ENCODE data around the gene CFAP74. TPM values are rescaled to one million over a fixed set of nuclear protein-coding genes. Genes with fewer than 3 reads are reported as not detected.

Gene CFAP74
- total and polyA plus RNA-seq, 2 of the 4 experiments (the other 2 are of a cell fraction): not detected

GRCh38 chr1:1879942-1880341 is 123.6 kb downstream of the CFAP74 start:
- H4K91ac ChIP-seq (ENCODE audit: insufficient read depth, low read depth, low read length): no peak overlapping the region
- no peak overlapping the region for H3K9ac ChIP-seq (ENCODE audit: low read depth, low read length)
- H3K79me1 ChIP-seq (ENCODE audit: low read depth in 1 of 2, low read length in 2 of 2): peaks cover 0 to 42% of the 10 kb centered on the region in 2 experiments; a peak in 2 of 4 replicates
- no TSS peak for BruUV-seq (replicated peaks)
- H2BK15ac ChIP-seq (ENCODE audit: low read depth, low read length): no peak overlapping the region
- no peak overlapping the region for H3K4ac ChIP-seq (ENCODE audit: low read depth, low read length)
- no peak overlapping the region for H2AFZ ChIP-seq (replicated peaks; ENCODE audit: low read length, poor library complexity)
- POLR2A ChIA-PET (ENCODE audit: unreplicated experiment): no interaction called here
- no peak overlapping the region for H2AK9ac ChIP-seq (replicated peaks; ENCODE audit: low read depth, low read length, poor library complexity)
- no peak overlapping the region for H3K14ac ChIP-seq (replicated peaks; ENCODE audit: low read depth, low read length)
- no peak overlapping the region for H3K23ac ChIP-seq (ENCODE audit: low read depth, low read length)
- H3K4me2 ChIP-seq (ENCODE audit: low read depth, low read length): no peak overlapping the region
- peaks cover 13% of the 10 kb centered on the region for H3K4me1 ChIP-seq (ENCODE audit: control insufficient read depth, insufficient read depth, low read length)
- H3K4me3 ChIP-seq (ENCODE audit: insufficient read depth, low read depth, low read length): no peak overlapping the region
- in situ Hi-C loops (cut with MboI; ENCODE audit: low sequenced_read_pairs) (loop anchor here (10.0 kb wide), 1 partner anchor 85 kb away; no protein-coding TSS in a partner anchor), dilution Hi-C loops (cut with HindIII; ENCODE audit: low sequenced_read_pairs, unreplicated experiment) (loop anchor here (10.0 kb wide), 1 partner anchor 55 kb away; no protein-coding TSS in a partner anchor), intact Hi-C loops (cut with micrococcal nuclease) (loop anchor here (5.0 kb wide), 1 partner anchor 33 kb away; no protein-coding TSS in a partner anchor)
- H3K27me3 ChIP-seq (ENCODE audit: control insufficient read depth, insufficient read depth, low read length): no peaks in the 10 kb centered on the region
- peaks cover 20% of the 10 kb centered on the region for H3K36me3 ChIP-seq (ENCODE audit: control insufficient read depth, insufficient read depth, low read length)
- H3K27ac ChIP-seq (ENCODE audit: insufficient read depth, low read length): no peak overlapping the region
- no peak overlapping the region for H3K18ac ChIP-seq (ENCODE audit: low read depth, low read length)
- H2BK5ac ChIP-seq (ENCODE audit: low read depth, low read length, poor library complexity, severe bottlenecking): no peak overlapping the region
- DNase-seq (no peak), ATAC-seq (ENCODE audit: low read depth) (no peak)
- no peak overlapping the region for H2AK5ac ChIP-seq (ENCODE audit: low read depth, low read length)
- no peak overlapping the region for H4K5ac ChIP-seq (ENCODE audit: low read depth, low read length)
- H4K8ac ChIP-seq (ENCODE audit: low read depth in 2 of 2, low read length in 2 of 2): no peak overlapping the region
- H3K9me3 ChIP-seq (ENCODE audit: control insufficient read depth, insufficient read depth, low read length): no peaks in the 10 kb centered on the region
- H3K9me1 ChIP-seq (ENCODE audit: insufficient read depth, low read length): peaks cover 43% of the 10 kb centered on the region
- no CpG with 5 or more reads among the region's 5 CpGs for WGBS, 2 experiments (ENCODE audit: extremely low coverage in 2 of 2, insufficient read length in 1 of 2)
- TF ChIP-seq, protein P1, sequence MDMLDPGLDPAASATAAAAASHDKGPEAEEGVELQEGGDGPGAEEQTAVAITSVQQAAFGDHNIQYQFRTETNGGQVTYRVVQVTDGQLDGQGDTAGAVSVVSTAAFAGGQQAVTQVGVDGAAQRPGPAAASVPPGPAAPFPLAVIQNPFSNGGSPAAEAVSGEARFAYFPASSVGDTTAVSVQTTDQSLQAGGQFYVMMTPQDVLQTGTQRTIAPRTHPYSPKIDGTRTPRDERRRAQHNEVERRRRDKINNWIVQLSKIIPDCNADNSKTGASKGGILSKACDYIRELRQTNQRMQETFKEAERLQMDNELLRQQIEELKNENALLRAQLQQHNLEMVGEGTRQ (IDR thresholded peaks at IDR 0.05; ENCODE audit: low read depth, low read length): no peak
- no peak for TF ChIP-seq CTCF (conservative IDR thresholded peaks at IDR 0.05; ENCODE audit: low read depth, low read length)
- no peak for TF ChIP-seq POLR2A (IDR thresholded peaks at IDR 0.05; ENCODE audit: low read depth, low read length)
- TF ChIP-seq NFE2L2 (IDR thresholded peaks at IDR 0.05; ENCODE audit: low read depth, low read length): no peak
- TF ChIP-seq CEBPB (IDR thresholded peaks at IDR 0.05; ENCODE audit: low read depth, low read length): no peak
- TF ChIP-seq, protein P2, sequence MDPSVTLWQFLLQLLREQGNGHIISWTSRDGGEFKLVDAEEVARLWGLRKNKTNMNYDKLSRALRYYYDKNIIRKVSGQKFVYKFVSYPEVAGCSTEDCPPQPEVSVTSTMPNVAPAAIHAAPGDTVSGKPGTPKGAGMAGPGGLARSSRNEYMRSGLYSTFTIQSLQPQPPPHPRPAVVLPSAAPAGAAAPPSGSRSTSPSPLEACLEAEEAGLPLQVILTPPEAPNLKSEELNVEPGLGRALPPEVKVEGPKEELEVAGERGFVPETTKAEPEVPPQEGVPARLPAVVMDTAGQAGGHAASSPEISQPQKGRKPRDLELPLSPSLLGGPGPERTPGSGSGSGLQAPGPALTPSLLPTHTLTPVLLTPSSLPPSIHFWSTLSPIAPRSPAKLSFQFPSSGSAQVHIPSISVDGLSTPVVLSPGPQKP (IDR thresholded peaks at IDR 0.05; ENCODE audit: borderline replicate concordance, low read depth, low read length): no peak
- no peak for TF ChIP-seq RAD21 (IDR thresholded peaks at IDR 0.05; ENCODE audit: low read length)
- no peak for TF ChIP-seq SMC3 (IDR thresholded peaks at IDR 0.05; ENCODE audit: low read depth, low read length)
- no peak for TF ChIP-seq RFX5 (IDR thresholded peaks at IDR 0.05; ENCODE audit: low read depth, low read length)
- no peak for TF ChIP-seq FOS (IDR thresholded peaks at IDR 0.05; ENCODE audit: low read depth, low read length)
- no peak for TF ChIP-seq CHD1 (IDR thresholded peaks at IDR 0.05; ENCODE audit: low read depth, low read length)
- no peak for TF ChIP-seq MAFK (IDR thresholded peaks at IDR 0.05; ENCODE audit: low read depth, low read length)
- no peak for TF ChIP-seq MXI1 (IDR thresholded peaks at IDR 0.05; ENCODE audit: borderline replicate concordance, low read depth, low read length)
- no peak for TF ChIP-seq MAZ (IDR thresholded peaks at IDR 0.05; ENCODE audit: borderline replicate concordance, low read depth, low read length)
- no peak for TF ChIP-seq BHLHE40 (IDR thresholded peaks at IDR 0.05; ENCODE audit: low read depth, low read length)
- TF ChIP-seq RCOR1 (IDR thresholded peaks at IDR 0.05; ENCODE audit: insufficient replicate concordance, low read length): no peak
- no peak overlapping the region for H2BK20ac ChIP-seq (ENCODE audit: low read depth, low read length)
- no peak overlapping the region for H3K56ac ChIP-seq (ENCODE audit: extremely low read depth, insufficient read depth, low read length)
- H2BK120ac ChIP-seq (ENCODE audit: low read depth, low read length): no peak overlapping the region
- CTCF ChIA-PET: no interaction called here
- H4K20me1 ChIP-seq (ENCODE audit: insufficient read depth, low read length): peaks cover 100% of the 10 kb centered on the region
